Liver (tissue), 2 donors: Measurements from ENCODE around the gene CNP.

Experiments
- CTCF ChIP-seq: fragments of 150-350 bp; IDR thresholded peaks from 2 replicates; pipeline ENCODE4 v1.5.1; 2017; ENCODE audit warnings: improper control_type of control experiment, low read depth, low read length; ENCODE audit not compliant: missing input control
- MAX ChIP-seq: IDR thresholded peaks from 2 replicates; pipeline ENCODE4 v1.6.1; 2016; ENCODE audit warnings: antibody characterized with exemption
- donor health status: healthy.

GRCh38 chr17:42017866-42018200 is 51.2 kb downstream of the CNP start:
- TF ChIP-seq CTCF (no peak), MAX (no peak)
